ENCODE measurements around the gene ASB6. TPM values are rescaled to one million over a fixed set of nuclear protein-coding genes. Genes with fewer than 3 reads are reported as not detected.

Gene ASB6
- total and polyA plus RNA-seq, 2 experiments from 2014 or later: 8.8 to 19.8 TPM

DNA sequence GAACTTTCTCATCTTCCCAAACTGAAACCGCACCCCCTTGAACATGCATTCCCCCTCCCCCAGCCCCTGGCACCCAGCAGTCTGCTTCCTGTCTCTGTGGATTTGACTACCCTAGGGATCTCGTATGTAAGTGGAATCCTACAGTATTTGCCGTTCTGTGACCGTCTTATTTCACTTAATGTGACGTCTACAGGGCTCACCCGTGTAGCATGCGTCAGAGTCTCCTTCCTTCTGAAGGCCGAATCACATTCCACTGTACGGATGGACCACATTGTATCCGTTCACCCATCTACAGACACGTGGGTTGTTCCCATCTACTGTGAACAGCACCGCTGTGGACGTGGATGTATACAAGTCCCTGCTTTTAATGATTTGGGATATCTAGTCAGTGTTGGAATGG, 28.0 kb upstream of the ASB6 start (continued):
- TF ChIP-seq EZH2phosphoT487 (IDR thresholded peaks at IDR 0.05; ENCODE audit: unreplicated experiment): no peak
- no peak for TF ChIP-seq ZNF331 (CRISPR knock-in tag; IDR thresholded peaks at IDR 0.05; ENCODE audit: low read depth)
- no peak for TF ChIP-seq JUNB (IDR thresholded peaks at IDR 0.05; ENCODE audit: unreplicated experiment)
- TF ChIP-seq, protein P1, sequence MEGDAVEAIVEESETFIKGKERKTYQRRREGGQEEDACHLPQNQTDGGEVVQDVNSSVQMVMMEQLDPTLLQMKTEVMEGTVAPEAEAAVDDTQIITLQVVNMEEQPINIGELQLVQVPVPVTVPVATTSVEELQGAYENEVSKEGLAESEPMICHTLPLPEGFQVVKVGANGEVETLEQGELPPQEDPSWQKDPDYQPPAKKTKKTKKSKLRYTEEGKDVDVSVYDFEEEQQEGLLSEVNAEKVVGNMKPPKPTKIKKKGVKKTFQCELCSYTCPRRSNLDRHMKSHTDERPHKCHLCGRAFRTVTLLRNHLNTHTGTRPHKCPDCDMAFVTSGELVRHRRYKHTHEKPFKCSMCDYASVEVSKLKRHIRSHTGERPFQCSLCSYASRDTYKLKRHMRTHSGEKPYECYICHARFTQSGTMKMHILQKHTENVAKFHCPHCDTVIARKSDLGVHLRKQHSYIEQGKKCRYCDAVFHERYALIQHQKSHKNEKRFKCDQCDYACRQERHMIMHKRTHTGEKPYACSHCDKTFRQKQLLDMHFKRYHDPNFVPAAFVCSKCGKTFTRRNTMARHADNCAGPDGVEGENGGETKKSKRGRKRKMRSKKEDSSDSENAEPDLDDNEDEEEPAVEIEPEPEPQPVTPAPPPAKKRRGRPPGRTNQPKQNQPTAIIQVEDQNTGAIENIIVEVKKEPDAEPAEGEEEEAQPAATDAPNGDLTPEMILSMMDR (conservative IDR thresholded peaks at IDR 0.05; ENCODE audit: low read depth in 2 of 2): no peak
- no peak for TF ChIP-seq EZH2 (IDR thresholded peaks at IDR 0.05; ENCODE audit: low read depth, unreplicated experiment)
- no peak for TF ChIP-seq NANOG (IDR thresholded peaks at IDR 0.05; ENCODE audit: borderline replicate concordance)
- no peak for TF ChIP-seq POLR2AphosphoS5 (IDR thresholded peaks at IDR 0.05; ENCODE audit: low read depth)
- no peak for TF ChIP-seq STAT1 (IDR thresholded peaks at IDR 0.05; ENCODE audit: unreplicated experiment)

DNA sequence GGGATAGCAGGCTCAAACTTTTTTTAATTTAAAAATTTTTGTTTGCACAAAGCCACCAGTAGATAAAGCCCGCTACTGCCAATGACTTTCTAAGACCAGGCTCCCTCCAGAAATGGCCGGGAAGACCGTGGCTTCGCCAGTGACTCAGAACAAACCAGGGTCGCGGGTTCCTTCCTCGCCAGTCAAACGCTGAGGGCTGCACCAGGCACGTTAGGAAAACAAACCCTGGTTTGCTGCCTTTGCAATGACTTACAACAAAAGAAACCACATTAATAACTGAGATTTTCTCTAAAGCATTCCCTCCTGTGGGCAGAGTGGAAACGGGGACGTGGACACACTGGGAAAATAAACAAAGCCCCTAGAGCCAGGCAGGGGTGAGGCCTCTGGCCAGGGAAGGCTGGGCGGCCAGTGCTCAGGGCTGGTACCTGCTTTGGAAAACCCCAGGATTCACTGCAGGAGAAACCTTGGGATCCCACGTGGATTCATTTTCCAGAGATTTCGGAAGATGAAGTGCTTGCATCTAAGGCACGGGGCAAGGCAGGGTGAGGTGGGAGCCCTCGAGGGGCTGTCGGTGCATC, 27.3 kb upstream of the ASB6 start:
- no peaks in the 10 kb centered on the region for H3F3A ChIP-seq (replicated peaks; ENCODE audit: low read depth)
- no peak overlapping the region for H3K27ac Mint-ChIP-seq
- peaks cover 17% of the 10 kb centered on the region for H3K4me1 Mint-ChIP-seq
- peaks cover 10% of the 10 kb centered on the region for H3K4me1 ChIP-seq (ENCODE audit: insufficient read depth)
- no peak overlapping the region for H3K4me3 ChIP-seq
- H3K9me3 Mint-ChIP-seq: no peaks in the 10 kb centered on the region
- H3K27ac ChIP-seq (ENCODE audit: low read depth): no peak overlapping the region
- ATAC-seq (no peak), DNase-seq (ENCODE audit: low spot score) (no peak)
- H2AFZ ChIP-seq: no peak overlapping the region
- H3K27me3 Mint-ChIP-seq (ENCODE audit: insufficient read depth, low read depth, poor library complexity): peaks cover 34% of the 10 kb centered on the region
- H3K4me3 Mint-ChIP-seq: no peak overlapping the region
- H3K36me3 ChIP-seq (ENCODE audit: insufficient read depth): no peaks in the 10 kb centered on the region
- H3K9me2 ChIP-seq (ENCODE audit: insufficient read depth): no peaks in the 10 kb centered on the region
- H3K27me3 ChIP-seq (ENCODE audit: insufficient read depth): peaks cover 14% of the 10 kb centered on the region
- H3K79me2 ChIP-seq (replicated peaks; ENCODE audit: insufficient read depth): no peaks in the 10 kb centered on the region
- H3K36me3 Mint-ChIP-seq (ENCODE audit: low read depth): no peaks in the 10 kb centered on the region
- no peak overlapping the region; the same call in 1 of the 2 replicates for H3K4me2 ChIP-seq
- no peaks in the 10 kb centered on the region for H4K20me1 ChIP-seq (replicated peaks; ENCODE audit: insufficient read depth)
- TF ChIP-seq, protein P2, sequence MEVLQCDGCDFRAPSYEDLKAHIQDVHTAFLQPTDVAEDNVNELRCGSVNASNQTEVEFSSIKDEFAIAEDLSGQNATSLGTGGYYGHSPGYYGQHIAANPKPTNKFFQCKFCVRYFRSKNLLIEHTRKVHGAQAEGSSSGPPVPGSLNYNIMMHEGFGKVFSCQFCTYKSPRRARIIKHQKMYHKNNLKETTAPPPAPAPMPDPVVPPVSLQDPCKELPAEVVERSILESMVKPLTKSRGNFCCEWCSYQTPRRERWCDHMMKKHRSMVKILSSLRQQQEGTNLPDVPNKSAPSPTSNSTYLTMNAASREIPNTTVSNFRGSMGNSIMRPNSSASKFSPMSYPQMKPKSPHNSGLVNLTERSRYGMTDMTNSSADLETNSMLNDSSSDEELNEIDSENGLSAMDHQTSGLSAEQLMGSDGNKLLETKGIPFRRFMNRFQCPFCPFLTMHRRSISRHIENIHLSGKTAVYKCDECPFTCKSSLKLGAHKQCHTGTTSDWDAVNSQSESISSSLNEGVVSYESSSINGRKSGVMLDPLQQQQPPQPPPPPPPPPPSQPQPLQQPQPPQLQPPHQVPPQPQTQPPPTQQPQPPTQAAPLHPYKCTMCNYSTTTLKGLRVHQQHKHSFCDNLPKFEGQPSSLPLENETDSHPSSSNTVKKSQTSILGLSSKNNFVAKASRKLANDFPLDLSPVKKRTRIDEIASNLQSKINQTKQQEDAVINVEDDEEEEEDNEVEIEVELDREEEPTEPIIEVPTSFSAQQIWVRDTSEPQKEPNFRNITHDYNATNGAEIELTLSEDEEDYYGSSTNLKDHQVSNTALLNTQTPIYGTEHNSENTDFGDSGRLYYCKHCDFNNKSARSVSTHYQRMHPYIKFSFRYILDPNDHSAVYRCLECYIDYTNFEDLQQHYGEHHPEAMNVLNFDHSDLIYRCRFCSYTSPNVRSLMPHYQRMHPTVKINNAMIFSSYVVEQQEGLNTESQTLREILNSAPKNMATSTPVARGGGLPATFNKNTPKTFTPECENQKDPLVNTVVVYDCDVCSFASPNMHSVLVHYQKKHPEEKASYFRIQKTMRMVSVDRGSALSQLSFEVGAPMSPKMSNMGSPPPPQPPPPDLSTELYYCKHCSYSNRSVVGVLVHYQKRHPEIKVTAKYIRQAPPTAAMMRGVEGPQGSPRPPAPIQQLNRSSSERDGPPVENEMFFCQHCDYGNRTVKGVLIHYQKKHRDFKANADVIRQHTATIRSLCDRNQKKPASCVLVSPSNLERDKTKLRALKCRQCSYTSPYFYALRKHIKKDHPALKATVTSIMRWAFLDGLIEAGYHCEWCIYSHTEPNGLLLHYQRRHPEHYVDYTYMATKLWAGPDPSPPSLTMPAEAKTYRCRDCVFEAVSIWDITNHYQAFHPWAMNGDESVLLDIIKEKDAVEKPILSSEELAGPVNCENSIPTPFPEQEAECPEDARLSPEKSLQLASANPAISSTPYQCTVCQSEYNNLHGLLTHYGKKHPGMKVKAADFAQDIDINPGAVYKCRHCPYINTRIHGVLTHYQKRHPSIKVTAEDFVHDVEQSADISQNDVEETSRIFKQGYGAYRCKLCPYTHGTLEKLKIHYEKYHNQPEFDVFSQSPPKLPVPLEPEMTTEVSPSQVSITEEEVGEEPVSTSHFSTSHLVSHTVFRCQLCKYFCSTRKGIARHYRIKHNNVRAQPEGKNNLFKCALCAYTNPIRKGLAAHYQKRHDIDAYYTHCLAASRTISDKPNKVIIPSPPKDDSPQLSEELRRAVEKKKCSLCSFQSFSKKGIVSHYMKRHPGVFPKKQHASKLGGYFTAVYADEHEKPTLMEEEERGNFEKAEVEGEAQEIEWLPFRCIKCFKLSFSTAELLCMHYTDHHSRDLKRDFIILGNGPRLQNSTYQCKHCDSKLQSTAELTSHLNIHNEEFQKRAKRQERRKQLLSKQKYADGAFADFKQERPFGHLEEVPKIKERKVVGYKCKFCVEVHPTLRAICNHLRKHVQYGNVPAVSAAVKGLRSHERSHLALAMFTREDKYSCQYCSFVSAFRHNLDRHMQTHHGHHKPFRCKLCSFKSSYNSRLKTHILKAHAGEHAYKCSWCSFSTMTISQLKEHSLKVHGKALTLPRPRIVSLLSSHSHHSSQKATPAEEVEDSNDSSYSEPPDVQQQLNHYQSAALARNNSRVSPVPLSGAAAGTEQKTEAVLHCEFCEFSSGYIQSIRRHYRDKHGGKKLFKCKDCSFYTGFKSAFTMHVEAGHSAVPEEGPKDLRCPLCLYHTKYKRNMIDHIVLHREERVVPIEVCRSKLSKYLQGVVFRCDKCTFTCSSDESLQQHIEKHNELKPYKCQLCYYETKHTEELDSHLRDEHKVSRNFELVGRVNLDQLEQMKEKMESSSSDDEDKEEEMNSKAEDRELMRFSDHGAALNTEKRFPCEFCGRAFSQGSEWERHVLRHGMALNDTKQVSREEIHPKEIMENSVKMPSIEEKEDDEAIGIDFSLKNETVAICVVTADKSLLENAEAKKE (CRISPR knock-in tag; IDR thresholded peaks at IDR 0.05): no peak
- TF ChIP-seq POLR2AphosphoS5 (IDR thresholded peaks at IDR 0.05; ENCODE audit: low read depth) (no peak), EZH2phosphoT487 (IDR thresholded peaks at IDR 0.05; ENCODE audit: unreplicated experiment) (no peak), CREB1 (CRISPR knock-in tag; IDR thresholded peaks at IDR 0.05; ENCODE audit: low read depth) (no peak), EZH2 (IDR thresholded peaks at IDR 0.05; ENCODE audit: low read depth, unreplicated experiment) (no peak), JUNB (IDR thresholded peaks at IDR 0.05; ENCODE audit: unreplicated experiment) (no peak), NANOG (IDR thresholded peaks at IDR 0.05; ENCODE audit: borderline replicate concordance) (no peak), ZNF331 (CRISPR knock-in tag; IDR thresholded peaks at IDR 0.05; ENCODE audit: low read depth) (no peak)
- TF ChIP-seq, protein P3, sequence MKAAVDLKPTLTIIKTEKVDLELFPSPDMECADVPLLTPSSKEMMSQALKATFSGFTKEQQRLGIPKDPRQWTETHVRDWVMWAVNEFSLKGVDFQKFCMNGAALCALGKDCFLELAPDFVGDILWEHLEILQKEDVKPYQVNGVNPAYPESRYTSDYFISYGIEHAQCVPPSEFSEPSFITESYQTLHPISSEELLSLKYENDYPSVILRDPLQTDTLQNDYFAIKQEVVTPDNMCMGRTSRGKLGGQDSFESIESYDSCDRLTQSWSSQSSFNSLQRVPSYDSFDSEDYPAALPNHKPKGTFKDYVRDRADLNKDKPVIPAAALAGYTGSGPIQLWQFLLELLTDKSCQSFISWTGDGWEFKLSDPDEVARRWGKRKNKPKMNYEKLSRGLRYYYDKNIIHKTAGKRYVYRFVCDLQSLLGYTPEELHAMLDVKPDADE (IDR thresholded peaks at IDR 0.05): no peak
- TF ChIP-seq, protein P1 (conservative IDR thresholded peaks at IDR 0.05; ENCODE audit: low read depth in 2 of 2): no peak
